Prostate gland (tissue), 2 donors: ENCODE data around the gene PITHD1.

ENCODE experiments used
- POLR2A ChIP-seq: fragments of 450-650 bp; IDR thresholded peaks from one replicate; pipeline ENCODE4 v1.6.1; 2016; ENCODE audit warnings: antibody characterized with exemption, mild to moderate bottlenecking
- POLR2AphosphoS5 ChIP-seq: sonication (generic); formaldehyde crosslinking; IDR thresholded peaks from one replicate; pipeline ENCODE4 v1.6.1; 2017; ENCODE audit warnings: antibody characterized with exemption
- TF ChIP-seq, protein P1 (sequence below), 4 experiments: fragments of 200-600 bp in 2 of 4; fragments of 450-650 bp in 2 of 4; sonication (generic) in 2 of 4; IDR thresholded peaks; 1 replicate in 3 of 4; 2 replicates in 1 of 4; pipeline ENCODE4 v1.5.1; 2016 to 2019; ENCODE audit warnings: antibody characterized with exemption in 4 of 4, mild to moderate bottlenecking in 2 of 4, moderate library complexity in 2 of 4

DNA sequence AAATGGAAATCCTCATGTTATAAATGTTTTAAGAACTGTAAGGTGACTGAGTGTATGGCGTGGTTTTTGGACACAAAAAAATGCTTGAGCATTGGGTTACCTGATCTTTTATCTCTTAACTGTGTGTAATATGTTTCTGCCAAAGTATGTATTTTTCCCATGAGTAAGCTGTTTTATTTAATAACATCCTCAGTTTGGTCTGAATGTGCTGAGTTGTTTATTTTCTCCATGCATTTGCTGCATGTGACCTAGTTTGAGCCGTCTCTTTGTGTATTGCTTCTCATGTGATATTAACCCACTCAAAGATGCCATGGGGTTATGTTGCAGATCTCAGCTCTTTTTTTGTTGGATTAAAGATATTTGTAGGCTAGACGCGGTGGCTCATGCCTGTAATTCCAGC lies 6.6 kb downstream of the PITHD1 start:
- TF ChIP-seq POLR2AphosphoS5 (peak; percentile 84), POLR2A (no peak)
- TF ChIP-seq, protein P1, sequence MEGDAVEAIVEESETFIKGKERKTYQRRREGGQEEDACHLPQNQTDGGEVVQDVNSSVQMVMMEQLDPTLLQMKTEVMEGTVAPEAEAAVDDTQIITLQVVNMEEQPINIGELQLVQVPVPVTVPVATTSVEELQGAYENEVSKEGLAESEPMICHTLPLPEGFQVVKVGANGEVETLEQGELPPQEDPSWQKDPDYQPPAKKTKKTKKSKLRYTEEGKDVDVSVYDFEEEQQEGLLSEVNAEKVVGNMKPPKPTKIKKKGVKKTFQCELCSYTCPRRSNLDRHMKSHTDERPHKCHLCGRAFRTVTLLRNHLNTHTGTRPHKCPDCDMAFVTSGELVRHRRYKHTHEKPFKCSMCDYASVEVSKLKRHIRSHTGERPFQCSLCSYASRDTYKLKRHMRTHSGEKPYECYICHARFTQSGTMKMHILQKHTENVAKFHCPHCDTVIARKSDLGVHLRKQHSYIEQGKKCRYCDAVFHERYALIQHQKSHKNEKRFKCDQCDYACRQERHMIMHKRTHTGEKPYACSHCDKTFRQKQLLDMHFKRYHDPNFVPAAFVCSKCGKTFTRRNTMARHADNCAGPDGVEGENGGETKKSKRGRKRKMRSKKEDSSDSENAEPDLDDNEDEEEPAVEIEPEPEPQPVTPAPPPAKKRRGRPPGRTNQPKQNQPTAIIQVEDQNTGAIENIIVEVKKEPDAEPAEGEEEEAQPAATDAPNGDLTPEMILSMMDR (IDR thresholded peaks at IDR 0.05), result no peak
